ENCODE data around the gene SMAD9. TPM values are rescaled to one million over a fixed set of nuclear protein-coding genes. Genes with fewer than 3 reads are reported as not detected.
A peak's percentile ranks its signal among the peaks of the same experiment; 100 is the strongest.

Gene SMAD9
- 9.4 and 10.8 TPM in 2 replicates for total RNA-seq (2014; rRNA removed; shearing (Covaris generic))
- 9.1 and 10.6 TPM in 2 replicates for polyA plus RNA-seq (2016; fragmentation: Nextera tagmentation; extraction: Ambion mirVana)

GRCh38 chr13:36919833-36920615 is at the start of gene SMAD9:
TSS of gene SMAD9 (minus strand) at chr13:36920238. CDS start at chr13:36879689, 40,549 bp downstream.
- WGBS, 2 experiments (ENCODE audit: low coverage in 1 of 2, low lambda C conversion rate in 2 of 2, missing lambda C conversion rate in 2 of 2), result 1 to 20% methylated on average over 1 to 62 of the region's 104 CpGs

GRCh38 chr13:36966404-36966803 is 46.4 kb upstream of the SMAD9 start:
- peak overlapping the region; percentile 45 for H3K4me2 ChIP-seq (ENCODE audit: unreplicated experiment)
- peak overlapping the region; percentile 88 for H3K27ac ChIP-seq
- H3K4me3 ChIP-seq, result no peak overlapping the region
- H3F3A ChIP-seq (ENCODE audit: insufficient read depth), result peaks cover 18% of the 10 kb centered on the region
- peaks cover 38% of the 10 kb centered on the region for H3K36me3 ChIP-seq (ENCODE audit: low read depth)
- in situ Hi-C loops (cut with MboI), result no loop called here
- H3K9me3 ChIP-seq (ENCODE audit: low read depth), result no peaks in the 10 kb centered on the region
- peak overlapping the region; percentile 70 for H3K9ac ChIP-seq
- H3K4me1 ChIP-seq (ENCODE audit: insufficient read depth), result peaks cover 14% of the 10 kb centered on the region
- no peak overlapping the region for H2AFZ ChIP-seq
- no peaks in the 10 kb centered on the region for H3K9me2 ChIP-seq (ENCODE audit: insufficient read depth)
- no peak for TF ChIP-seq EZH2 (IDR thresholded peaks at IDR 0.05; ENCODE audit: insufficient read depth, poor library complexity, severe bottlenecking)
- TF ChIP-seq EZH2phosphoT487 (IDR thresholded peaks at IDR 0.05; ENCODE audit: insufficient read depth, low read depth), result no peak
- DNase-seq, result no peak
- H3K79me2 ChIP-seq (ENCODE audit: insufficient read depth), result no peaks in the 10 kb centered on the region
- no peaks in the 10 kb centered on the region for H4K20me1 ChIP-seq (ENCODE audit: insufficient read depth)
- WGBS, 2 experiments (ENCODE audit: low coverage in 1 of 2, low lambda C conversion rate in 2 of 2, missing lambda C conversion rate in 2 of 2), result 97 to 98% methylated on average over 4 of the region's 4 CpGs
- no peaks in the 10 kb centered on the region for H3K27me3 ChIP-seq (replicated peaks; ENCODE audit: insufficient read depth)

More at GRCh38 chr13:36919833-36920615, at the start of gene SMAD9:
- Histone ChIP-seq H3K27me3 (replicated peaks; ENCODE audit: insufficient read depth) (no peaks in the 10 kb centered on the region), H3K27ac (peak within 1 kb of the TSS; percentile 87), H3F3A (ENCODE audit: insufficient read depth) (peaks cover 28% of the 10 kb centered on the region), H3K4me2 (ENCODE audit: unreplicated experiment) (peak within 1 kb of the TSS; percentile 85), H3K9ac (peak within 1 kb of the TSS; percentile 91), H3K4me1 (ENCODE audit: insufficient read depth) (peaks cover 18% of the 10 kb centered on the region), H3K36me3 (ENCODE audit: low read depth) (no peaks in the 10 kb centered on the region), H3K9me3 (ENCODE audit: low read depth) (no peaks in the 10 kb centered on the region), H2AFZ (peak within 1 kb of the TSS; percentile 86), H3K79me2 (ENCODE audit: insufficient read depth) (peaks cover 34% of the 10 kb centered on the region), H4K20me1 (ENCODE audit: insufficient read depth) (no peaks in the 10 kb centered on the region), H3K4me3 (peak within 1 kb of the TSS; percentile 89), H3K9me2 (ENCODE audit: insufficient read depth) (no peaks in the 10 kb centered on the region)
- peak; percentile 95 for DNase-seq
- in situ Hi-C loops (cut with MboI), result no loop called here
- TF ChIP-seq EZH2phosphoT487 (IDR thresholded peaks at IDR 0.05; ENCODE audit: insufficient read depth, low read depth) (no peak), EZH2 (IDR thresholded peaks at IDR 0.05; ENCODE audit: insufficient read depth, poor library complexity, severe bottlenecking) (no peak)

GRCh38 chr13:36965767-36966166 is 45.7 kb upstream of the SMAD9 start:
- Histone ChIP-seq H3K4me3 (no peak overlapping the region), H3K4me2 (ENCODE audit: unreplicated experiment) (peak overlapping the region; percentile 45), H2AFZ (peak overlapping the region; percentile 64), H3K27me3 (replicated peaks; ENCODE audit: insufficient read depth) (no peaks in the 10 kb centered on the region), H3K27ac (peak overlapping the region; percentile 88), H3F3A (ENCODE audit: insufficient read depth) (peaks cover 18% of the 10 kb centered on the region), H3K9me3 (ENCODE audit: low read depth) (no peaks in the 10 kb centered on the region), H4K20me1 (ENCODE audit: insufficient read depth) (no peaks in the 10 kb centered on the region), H3K9me2 (ENCODE audit: insufficient read depth) (no peaks in the 10 kb centered on the region), H3K36me3 (ENCODE audit: low read depth) (peaks cover 44% of the 10 kb centered on the region), H3K9ac (peak overlapping the region; percentile 70), H3K79me2 (ENCODE audit: insufficient read depth) (no peaks in the 10 kb centered on the region), H3K4me1 (ENCODE audit: insufficient read depth) (peaks cover 14% of the 10 kb centered on the region)
- in situ Hi-C loops (cut with MboI), result no loop called here
- DNase-seq, result peak; percentile 93
- TF ChIP-seq EZH2phosphoT487 (IDR thresholded peaks at IDR 0.05; ENCODE audit: insufficient read depth, low read depth) (no peak), EZH2 (IDR thresholded peaks at IDR 0.05; ENCODE audit: insufficient read depth, poor library complexity, severe bottlenecking) (no peak)
- 0% methylated on average over 2 of the region's 2 CpGs for WGBS, 2 experiments (ENCODE audit: low coverage in 1 of 2, low lambda C conversion rate in 2 of 2, missing lambda C conversion rate in 2 of 2)

GRCh38 chr13:36959456-36960116 is 39.5 kb upstream of the SMAD9 start:
- Histone ChIP-seq H3K27me3 (replicated peaks; ENCODE audit: insufficient read depth) (no peaks in the 10 kb centered on the region), H4K20me1 (ENCODE audit: insufficient read depth) (no peaks in the 10 kb centered on the region), H3K4me1 (ENCODE audit: insufficient read depth) (no peaks in the 10 kb centered on the region), H3K4me2 (ENCODE audit: unreplicated experiment) (no peak overlapping the region), H3K79me2 (ENCODE audit: insufficient read depth) (no peaks in the 10 kb centered on the region), H3K9ac (no peak overlapping the region), H2AFZ (no peak overlapping the region), H3F3A (ENCODE audit: insufficient read depth) (no peaks in the 10 kb centered on the region), H3K9me2 (ENCODE audit: insufficient read depth) (no peaks in the 10 kb centered on the region), H3K36me3 (ENCODE audit: low read depth) (peaks cover 42% of the 10 kb centered on the region), H3K4me3 (no peak overlapping the region), H3K27ac (no peak overlapping the region), H3K9me3 (ENCODE audit: low read depth) (no peaks in the 10 kb centered on the region)
- 84 to 89% methylated on average over 2 of the region's 2 CpGs for WGBS, 2 experiments (ENCODE audit: low coverage in 1 of 2, low lambda C conversion rate in 2 of 2, missing lambda C conversion rate in 2 of 2)
- no peak for DNase-seq
- in situ Hi-C loops (cut with MboI), result no loop called here
- TF ChIP-seq EZH2phosphoT487 (IDR thresholded peaks at IDR 0.05; ENCODE audit: insufficient read depth, low read depth), result no peak
- TF ChIP-seq EZH2 (IDR thresholded peaks at IDR 0.05; ENCODE audit: insufficient read depth, poor library complexity, severe bottlenecking), result no peak

Data from GM23248 (cell line).